HG02623 (cell line): ENCODE measurements around the gene MAP4.

Experiments
- ATAC-seq: cut with Tn5 transposase; IDR thresholded peaks from one replicate; pipeline ENCODE4 v1.9.1; 2021; ENCODE audit warnings: moderate library complexity; ENCODE audit not compliant: unreplicated experiment

Gene MAP4

DNA sequence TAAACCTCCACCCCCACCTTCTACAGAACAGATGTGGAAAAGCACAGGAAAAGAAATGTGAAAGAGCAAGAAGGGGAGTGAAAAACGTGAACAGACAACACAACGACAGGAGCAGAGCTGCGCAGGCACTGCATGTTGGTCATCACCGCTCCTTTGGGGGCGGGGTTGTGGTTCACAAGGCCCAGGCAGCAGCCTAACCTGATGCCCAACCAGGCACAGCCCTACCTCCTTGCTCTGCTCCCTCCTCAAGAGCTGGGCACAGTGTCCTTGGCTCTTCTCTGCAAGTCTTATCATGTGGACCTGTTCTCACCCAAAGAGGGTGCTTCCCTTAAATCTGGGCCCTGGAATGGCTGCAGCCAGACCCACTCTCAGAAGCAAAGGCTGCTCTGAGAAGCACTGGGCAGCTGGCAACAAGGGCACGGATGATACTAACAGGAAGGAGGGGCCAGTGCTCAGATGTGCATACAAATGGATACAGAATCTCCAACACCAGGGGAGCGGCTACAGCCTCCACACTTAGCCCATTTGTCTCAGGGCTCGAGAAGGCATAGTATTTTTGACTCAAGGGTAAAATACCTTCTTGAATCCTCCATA lies 148.7 kb downstream of the MAP4 start:
- ATAC-seq: no peak

- ATAC-seq: no peak
Measured at GRCh38 chr3:47865192-47865591, 151.0 kb downstream of the MAP4 start.

DNA sequence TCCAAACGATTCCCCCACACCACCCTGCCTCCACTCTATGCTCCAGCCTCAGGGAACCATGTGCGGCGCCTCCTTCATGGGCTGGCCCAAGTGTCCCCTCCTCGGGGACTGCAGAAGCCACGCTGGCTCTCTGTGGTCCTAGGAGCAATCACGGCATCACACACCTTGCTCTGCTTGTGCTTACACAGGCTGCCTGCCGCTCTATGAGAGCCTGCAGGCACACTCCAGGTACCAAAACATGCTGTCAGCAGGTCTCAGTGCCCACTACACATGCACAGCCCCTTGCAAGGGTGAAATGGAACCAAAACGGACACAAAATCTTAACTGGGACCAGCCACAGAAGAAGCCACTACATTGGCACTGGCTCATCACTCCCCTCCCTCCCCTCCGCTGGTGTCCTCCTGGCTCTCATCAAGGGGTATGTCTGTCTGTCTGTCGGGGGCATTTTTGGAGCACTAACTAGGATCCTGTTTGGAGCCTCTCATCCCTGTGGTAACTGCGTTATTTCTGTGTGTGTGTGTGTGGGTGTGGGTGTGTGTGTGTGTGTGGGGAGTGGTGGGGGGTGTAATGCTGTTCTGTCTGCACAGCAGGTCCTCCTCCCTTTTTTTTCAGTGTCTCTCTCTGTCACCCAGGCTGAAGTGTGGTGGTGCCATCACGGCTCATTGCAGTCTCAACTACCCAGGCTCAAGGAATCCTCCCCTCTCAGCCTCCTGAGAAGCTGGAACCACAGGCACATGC lies 152.7 kb downstream of the MAP4 start:
- ATAC-seq: no peak

DNA sequence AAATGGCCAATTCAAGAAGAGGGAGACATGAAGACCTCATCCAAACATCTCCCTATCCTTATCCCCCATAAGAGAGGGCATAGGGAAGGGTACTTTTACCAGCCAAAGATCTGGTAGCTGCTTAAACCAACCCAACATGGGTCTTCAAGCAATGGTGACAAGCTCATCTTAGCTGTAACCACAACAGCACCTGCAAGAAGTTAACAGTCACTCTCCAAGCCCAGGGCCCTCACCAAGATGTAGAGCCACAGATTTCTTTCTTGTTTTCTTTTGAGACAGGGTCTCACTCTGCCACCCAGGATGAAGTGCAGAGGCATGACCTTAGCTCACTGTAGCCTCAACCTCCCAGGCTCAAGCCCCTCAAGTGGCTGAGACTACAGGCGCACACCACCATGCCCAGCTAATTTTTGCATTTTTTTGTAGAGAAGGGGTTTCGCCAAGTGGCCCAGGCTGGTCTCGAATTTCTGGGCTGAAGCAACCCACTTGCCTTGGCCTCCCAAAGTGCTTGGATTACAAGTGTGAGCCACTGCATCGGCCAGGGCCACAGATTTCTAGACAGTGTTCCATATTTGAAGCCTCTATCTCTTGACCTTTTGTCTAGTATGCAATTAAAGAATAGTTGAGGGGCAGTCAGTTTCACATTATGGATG lies 156.1 kb downstream of the MAP4 start:
- ATAC-seq: no peak

GRCh38 chr3:47857151-47857550 lies 159.1 kb downstream of the MAP4 start:
- no peak for ATAC-seq

GRCh38 chr3:47856669-47857068 lies 159.5 kb downstream of the MAP4 start:
- no peak for ATAC-seq

GRCh38 chr3:47855461-47856383 lies 160.5 kb downstream of the MAP4 start:
- no peak for ATAC-seq

GRCh38 chr3:47854720-47855455 lies 161.3 kb downstream of the MAP4 start:
- no peak for ATAC-seq

- ATAC-seq: no peak
Measured at GRCh38 chr3:47854267-47854666, 161.9 kb downstream of the MAP4 start.

DNA sequence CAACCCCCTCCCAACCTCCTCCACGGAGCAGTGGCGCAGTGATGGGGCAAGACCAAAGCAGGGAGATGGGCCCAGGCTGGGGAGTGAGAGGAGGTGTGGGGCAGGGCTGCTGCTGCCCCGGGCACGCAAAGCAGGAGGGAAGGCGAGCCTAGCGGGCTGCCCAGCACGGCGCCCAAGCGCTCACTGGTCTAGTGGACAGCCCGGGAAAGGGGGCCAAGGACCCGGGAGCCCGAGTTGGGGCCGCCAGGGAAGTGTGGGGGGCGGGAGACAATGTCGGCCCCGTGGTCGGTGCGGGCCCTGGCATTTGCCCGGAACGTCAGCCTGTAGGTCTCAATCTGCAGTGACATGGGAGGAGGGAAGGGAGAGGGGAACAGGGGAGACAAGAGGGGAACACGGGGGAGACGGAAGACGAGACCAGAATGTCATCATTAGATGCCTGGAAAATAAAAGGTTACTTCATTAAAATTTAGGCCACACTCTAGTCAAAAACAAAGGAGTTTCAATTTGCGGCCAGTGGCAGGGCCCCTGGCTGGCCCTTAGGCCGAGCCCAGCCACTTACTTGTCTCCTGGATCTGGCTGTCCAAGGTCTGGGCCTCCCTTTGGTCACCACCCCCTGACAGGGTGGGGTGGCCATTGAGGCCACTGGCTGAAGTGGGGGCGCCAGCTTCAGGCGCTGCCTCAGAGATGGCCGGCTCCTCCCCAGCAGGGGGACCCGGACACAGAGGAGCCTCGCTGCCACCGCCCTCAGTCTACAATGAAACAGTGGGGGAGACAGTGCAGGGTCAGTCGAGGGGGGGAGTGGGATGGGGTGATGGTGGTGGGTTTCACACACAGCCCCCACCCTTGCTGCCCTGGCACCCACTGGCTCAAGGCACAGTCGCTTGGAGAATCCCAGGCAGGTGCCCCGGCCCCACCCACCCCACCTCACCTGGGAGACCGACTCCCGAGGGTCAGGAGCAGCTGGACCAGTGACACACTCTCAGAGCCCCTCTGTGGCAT lies 163.3 kb downstream of the MAP4 start:
- ATAC-seq: no peak

GRCh38 chr3:47851888-47852603 lies 164.2 kb downstream of the MAP4 start:
- no peak for ATAC-seq

GRCh38 chr3:47850564-47851410 lies 165.4 kb downstream of the MAP4 start:
- ATAC-seq: no peak

- no peak for ATAC-seq
Measured at GRCh38 chr3:47849699-47850563, 166.3 kb downstream of the MAP4 start.

GRCh38 chr3:47849186-47849698 lies 167.0 kb downstream of the MAP4 start:
- ATAC-seq: no peak

GRCh38 chr3:47848599-47849117 lies 167.6 kb downstream of the MAP4 start:
- ATAC-seq: no peak

- ATAC-seq: no peak
Measured at GRCh38 chr3:47847801-47848518, 168.3 kb downstream of the MAP4 start.
